ENCODE data around the gene KCNQ4. TPM values are rescaled to one million over a fixed set of nuclear protein-coding genes. Genes with fewer than 3 reads are reported as not detected.
A peak's percentile ranks its signal among the peaks of the same experiment; 100 is the strongest.

The KCNQ4 gene
- total RNA-seq, 1 experiment from 2014 or later, result 1.4 TPM

DNA sequence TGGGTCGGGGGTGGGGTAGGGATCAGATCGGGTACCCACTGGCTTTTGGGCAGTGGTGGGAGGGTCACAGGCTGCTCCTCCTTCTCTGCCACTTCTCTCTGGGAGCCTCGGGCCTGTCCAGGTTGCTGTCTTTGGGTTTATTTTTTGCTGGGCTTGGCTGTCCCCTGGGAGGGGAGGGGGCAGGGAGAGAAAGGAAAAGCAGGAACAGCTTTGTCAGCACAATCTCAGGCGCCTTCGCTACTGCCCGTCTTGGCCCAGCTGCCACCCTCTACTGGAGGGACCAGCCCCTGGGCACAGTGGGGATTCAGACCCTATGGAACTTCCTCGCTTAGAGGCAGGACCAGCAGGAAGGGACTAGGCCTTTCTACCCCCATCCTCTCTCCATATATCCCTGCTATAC lies 8.4 kb downstream of the KCNQ4 start:
- Histone ChIP-seq H4K91ac (ENCODE audit: insufficient read length, low read depth, low read length) (no peak overlapping the region), H3K23me2 (ENCODE audit: insufficient read length, low read depth, low read length, poor library complexity, severe bottlenecking) (no peaks in the 10 kb centered on the region)

More for the DNA sequence above, 8.4 kb downstream of the KCNQ4 start:
- WGBS (ENCODE audit: extremely low coverage, insufficient read length, low lambda C conversion rate), result no CpG with 5 or more reads among the region's 7 CpGs
- peak overlapping the region in 1 of 3 experiments; percentile 36; a peak in 1 of 7 replicates for H3K27ac Mint-ChIP-seq
- no peaks in the 10 kb centered on the region for H3K36me3 Mint-ChIP-seq (ENCODE audit: insufficient read depth in 1 of 3, low read depth in 3 of 3)
- Histone ChIP-seq H2AK5ac (ENCODE audit: insufficient read length, low read length) (no peak overlapping the region), H2BK12ac (ENCODE audit: insufficient read length, low read depth, low read length) (no peak overlapping the region), H4K8ac (replicated peaks; ENCODE audit: insufficient read length, low read depth, low read length) (no peak overlapping the region), H3K23ac (ENCODE audit: insufficient read length, low read depth, low read length) (no peak overlapping the region), H2BK15ac (ENCODE audit: low read depth, low read length) (no peak overlapping the region), H4K5ac (ENCODE audit: insufficient read length, low read depth, low read length) (no peak overlapping the region), H4K20me1 (ENCODE audit: control insufficient read depth, insufficient read depth, insufficient read length) (no peaks in the 10 kb centered on the region), H3K56ac (ENCODE audit: insufficient read length, low read depth, low read length) (no peak overlapping the region), H3K27ac (ENCODE audit: insufficient read length, low read depth, low read length) (no peak overlapping the region), H3K4me1 (ENCODE audit: insufficient read depth, low read length) (no peaks in the 10 kb centered on the region), H3K18ac (ENCODE audit: insufficient read length, low read depth, low read length) (no peak overlapping the region), H3K79me2 (ENCODE audit: insufficient read depth, low read length) (no peaks in the 10 kb centered on the region), H3K9ac (ENCODE audit: extremely low read depth, insufficient read length, low read length) (no peak overlapping the region), H3K79me1 (ENCODE audit: insufficient read depth, low read depth, low read length, poor library complexity, severe bottlenecking) (no peaks in the 10 kb centered on the region), H2AFZ (ENCODE audit: low read length) (no peak overlapping the region), H2BK120ac (ENCODE audit: low read depth, low read length, poor library complexity, severe bottlenecking) (no peak overlapping the region), H3T11ph (ENCODE audit: low read length) (no peak overlapping the region), H3K14ac (ENCODE audit: insufficient read depth, low read length) (no peak overlapping the region; the same call in 1 of the 2 replicates), H3K9me3 (ENCODE audit: control insufficient read depth, low read depth, low read length) (no peaks in the 10 kb centered on the region), H3K4ac (ENCODE audit: low read depth, low read length) (no peak overlapping the region), H2BK5ac (ENCODE audit: insufficient read length, low read length) (no peak overlapping the region), H2BK20ac (ENCODE audit: low read depth, low read length, poor library complexity, severe bottlenecking) (no peak overlapping the region), H3K27me3 (ENCODE audit: insufficient read depth, low read length) (no peaks in the 10 kb centered on the region), H3K4me2 (ENCODE audit: insufficient read depth, insufficient read length, low read length) (no peak overlapping the region)
- no peaks in the 10 kb centered on the region for H3K9me3 Mint-ChIP-seq
- H3K4me1 Mint-ChIP-seq, result peaks cover 8 to 25% of the 10 kb centered on the region in 2 experiments; a peak in 3 of 4 replicates
- no peak for DNase-seq
- H3K27me3 Mint-ChIP-seq (ENCODE audit: low read depth), result peaks cover 17% of the 10 kb centered on the region
- no peak overlapping the region for H3K4me3 Mint-ChIP-seq
- no peak for TF ChIP-seq CTCF (conservative IDR thresholded peaks at IDR 0.05)
